Gastrocnemius medialis (tissue), 4 donors: ENCODE measurements around the gene SSNA1.

ENCODE experiments used
- CTCF ChIP-seq, 5 experiments: fragments of 450-650 bp in 3 of 5; fragments of 200-600 bp in 2 of 5; sonication (generic) in 2 of 5; IDR thresholded peaks in 4 of 5; conservative IDR thresholded peaks in 1 of 5; 1 replicate in 4 of 5; 2 replicates in 1 of 5; pipeline ENCODE4 v1.5.1; 2016 to 2019; ENCODE audit warnings: antibody characterized with exemption in 5 of 5, mild to moderate bottlenecking in 3 of 5, moderate library complexity in 3 of 5
- POLR2A ChIP-seq, 2 donors: fragments of 450-650 bp; IDR thresholded peaks; one replicate each; pipeline ENCODE4 v1.6.1; 2017; ENCODE audit warnings: antibody characterized with exemption in 2 of 2, mild to moderate bottlenecking in 2 of 2, moderate library complexity in 2 of 2

- TF ChIP-seq CTCF (IDR thresholded peaks at IDR 0.05 in 4 of 5, conservative IDR thresholded peaks at IDR 0.05 in 1 of 5): no peak
- no peak for TF ChIP-seq POLR2A (IDR thresholded peaks at IDR 0.05)
These were observed 6.4 kb downstream of the SSNA1 start for GRCh38 chr9:137194909-137195308.
